Activated naive CD4-positive, alpha-beta T cell treated with Interleukin-2 at 50 U/mL for 16 hours (primary cell): ENCODE results near the gene HSPA4.
"Not testable (repeated sequence)": the region's sequence is repeated elsewhere in the genome, so short reads cannot be mapped to it uniquely, and the experiment has no call there.

ENCODE experiments used
- DNase-seq: peaks from one replicate; pipeline ENCODE4 v3.0.0-alpha.2; 2020

HSPA4 gene

GRCh38 chr5:133051061-133051541, 712 bp upstream of the HSPA4 start:
- DNase-seq = no peak

GRCh38 chr5:133052317-133053175, 733 bp downstream of the HSPA4 start:
- peak; percentile 64 for DNase-seq

- DNase-seq = no peak
Measured at GRCh38 chr5:133053448-133053847, 1.6 kb downstream of the HSPA4 start.

- DNase-seq = no peak
Measured at GRCh38 chr5:133054697-133055471, 3.1 kb downstream of the HSPA4 start.

GRCh38 chr5:133056891-133057290, 5.1 kb downstream of the HSPA4 start:
- DNase-seq = no peak

- no peak for DNase-seq
Measured at GRCh38 chr5:133059621-133060020, 7.8 kb downstream of the HSPA4 start.

GRCh38 chr5:133062276-133062675, 10.5 kb downstream of the HSPA4 start:
- DNase-seq = no peak

GRCh38 chr5:133063965-133064364, 12.2 kb downstream of the HSPA4 start:
- no peak for DNase-seq

- DNase-seq = no peak
Measured at GRCh38 chr5:133065471-133065870, 13.7 kb downstream of the HSPA4 start.

GRCh38 chr5:133066045-133066444, 14.2 kb downstream of the HSPA4 start:
- no peak for DNase-seq

GRCh38 chr5:133072021-133072420, 20.2 kb downstream of the HSPA4 start:
- no peak for DNase-seq

- DNase-seq = no peak
Measured at GRCh38 chr5:133075572-133076536, 24.0 kb downstream of the HSPA4 start.

- no peak for DNase-seq
Measured at GRCh38 chr5:133079048-133079447, 27.2 kb downstream of the HSPA4 start.

GRCh38 chr5:133081036-133081435, 29.2 kb downstream of the HSPA4 start:
- no peak for DNase-seq

- no peak for DNase-seq
Measured at GRCh38 chr5:133081703-133082102, 29.9 kb downstream of the HSPA4 start.

- no peak for DNase-seq
Measured at GRCh38 chr5:133082128-133082527, 30.3 kb downstream of the HSPA4 start.

- no peak for DNase-seq
Measured at GRCh38 chr5:133083901-133084300, 32.1 kb downstream of the HSPA4 start.

GRCh38 chr5:133085171-133085570, 33.4 kb downstream of the HSPA4 start:
- DNase-seq = not testable (repeated sequence)

GRCh38 chr5:133086366-133086875, 34.6 kb downstream of the HSPA4 start:
- no peak for DNase-seq

GRCh38 chr5:133088064-133088463, 36.3 kb downstream of the HSPA4 start:
- DNase-seq = no peak

GRCh38 chr5:133091034-133091433, 39.2 kb downstream of the HSPA4 start:
- no peak for DNase-seq

GRCh38 chr5:133106343-133106742, 54.5 kb downstream of the HSPA4 start:
- DNase-seq = no peak
